ENCODE data around the gene KAT7. TPM values are rescaled to one million over a fixed set of nuclear protein-coding genes. Genes with fewer than 3 reads are reported as not detected.

The KAT7 gene
- total and polyA plus RNA-seq, 10 of the 15 experiments (the other 5 are each of a cell fraction or from before 2014, with no cell fraction given): 6.6 to 45.8 (median 26.3) TPM

DNA sequence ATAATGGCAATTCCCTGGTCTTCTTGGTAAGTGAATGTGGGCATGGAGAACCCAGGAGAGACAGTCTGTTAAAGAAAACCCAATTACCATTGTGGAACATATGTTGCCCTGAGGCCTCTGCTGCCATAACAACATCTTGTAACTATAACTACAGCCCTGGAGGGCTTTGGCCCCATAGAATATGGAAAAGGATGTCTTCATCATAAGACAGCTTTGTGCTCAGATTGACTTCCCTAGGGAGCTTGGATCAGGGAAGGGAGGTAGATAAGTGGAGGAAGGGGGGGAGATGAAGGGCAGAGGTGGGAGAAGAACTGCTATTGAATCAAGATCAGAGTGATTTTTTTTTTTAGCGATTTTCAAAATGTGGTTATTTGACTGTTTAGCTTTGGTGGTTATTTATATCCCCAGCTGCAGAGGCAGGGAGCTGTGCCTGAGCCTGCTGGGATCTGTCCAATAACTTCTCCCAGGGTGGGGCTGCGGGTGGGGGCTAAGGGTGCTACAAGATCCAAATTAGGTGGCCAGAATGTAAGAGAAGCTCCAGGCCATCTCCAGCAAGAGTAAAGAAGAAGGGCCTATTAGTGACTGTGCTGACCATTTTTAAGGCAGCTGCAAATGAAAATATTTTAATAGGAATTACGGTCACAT, 5.3 kb upstream of the KAT7 start:
- no peaks in the 10 kb centered on the region for H3K9me3 ChIP-seq (replicated peaks; ENCODE audit: control insufficient read depth, insufficient read depth, low read length)
- SMC1A ChIA-PET (ENCODE audit: uncharacterized antibody, unreplicated experiment): interaction anchor here (1.0 to 1.6 kb wide), 3 partner anchors 33 to 74 kb away, joined by 3 to 5 read pairs (median 3); no protein-coding TSS in a partner anchor
- no peak overlapping the region for H3K4me2 ChIP-seq (ENCODE audit: control insufficient read depth, insufficient read depth)
- H3K27me3 ChIP-seq (replicated peaks in 1 of 2; ENCODE audit: control insufficient read depth in 2 of 2, insufficient read depth in 2 of 2, low read length in 1 of 2): no peaks in the 10 kb centered on the region; a peak in 1 of 4 replicates
- ATAC-seq (no peak), DNase-seq (ENCODE audit: low read depth, low spot score) (no peak), FAIRE-seq (no peak)
- RAD21 ChIA-PET (ENCODE audit: unreplicated experiment): interaction anchor here (0.8 kb wide), 1 partner anchor 84 kb away, joined by 3 read pairs; no protein-coding TSS in a partner anchor
- H3K4me3 ChIP-seq: no peak overlapping the region
- H3K79me2 ChIP-seq (ENCODE audit: control insufficient read depth, insufficient read depth, low read length): peaks cover 4% of the 10 kb centered on the region; the same call in 1 of the 2 replicates
- peaks cover 3% of the 10 kb centered on the region; the same call in 1 of the 2 replicates for H3K4me1 ChIP-seq (ENCODE audit: control insufficient read depth, insufficient read depth, low read length)
- intact Hi-C loops (cut with micrococcal nuclease; ENCODE audit: unreplicated experiment): loop anchor here (5.0 kb wide), 1 partner anchor 216 kb away; no protein-coding TSS in a partner anchor
- H4K20me1 ChIP-seq (ENCODE audit: control insufficient read depth, insufficient read depth): no peaks in the 10 kb centered on the region
- in situ Hi-C loops (cut with MboI): no loop called here
- CTCF ChIA-PET: interaction anchor here (0.9 to 3.6 kb wide), 6 partner anchors 17 to 216 kb away, joined by 3 to 10 read pairs (median 4); no protein-coding TSS in a partner anchor
- no peak for TF ChIP-seq TBL1XR1 (IDR thresholded peaks at IDR 0.05; ENCODE audit: low read depth, low read length)
- no peak for TF ChIP-seq TCF12 (IDR thresholded peaks at IDR 0.05; ENCODE audit: low read depth, low read length)
- TF ChIP-seq ASH2L (IDR thresholded peaks at IDR 0.05; ENCODE audit: borderline replicate concordance, low read depth): no peak
- TF ChIP-seq RBBP5 (conservative IDR thresholded peaks at IDR 0.05): no peak
- no peak for TF ChIP-seq RELA (IDR thresholded peaks at IDR 0.05; ENCODE audit: borderline replicate concordance, partially characterized antibody)
- TF ChIP-seq STAT1 (conservative IDR thresholded peaks at IDR 0.05): no peak
- no peak for TF ChIP-seq PML (IDR thresholded peaks at IDR 0.05; ENCODE audit: low read length)
- TF ChIP-seq DPF2 (IDR thresholded peaks at IDR 0.05): no peak
- no peak for TF ChIP-seq RELB (IDR thresholded peaks at IDR 0.05; ENCODE audit: low read depth)
- TF ChIP-seq EED (IDR thresholded peaks at IDR 0.05; ENCODE audit: low read depth): no peak
- no peak for TF ChIP-seq KDM1A (IDR thresholded peaks at IDR 0.05; ENCODE audit: borderline replicate concordance)
- no peak for TF ChIP-seq ZNF217 (IDR thresholded peaks at IDR 0.05)
- TF ChIP-seq ZNF207 (IDR thresholded peaks at IDR 0.05; ENCODE audit: borderline replicate concordance): no peak
- TF ChIP-seq ZNF687 (IDR thresholded peaks at IDR 0.05): no peak
- TF ChIP-seq BHLHE40 (IDR thresholded peaks at IDR 0.05; ENCODE audit: borderline replicate concordance in 1 of 2, low read depth in 2 of 2, low read length in 1 of 2): no peak
- TF ChIP-seq ZNF384 (IDR thresholded peaks at IDR 0.05; ENCODE audit: borderline replicate concordance, low read depth, low read length): no peak
- no peak overlapping the region for H2AFZ ChIP-seq (ENCODE audit: control insufficient read depth, low read depth, low read length)
- H3K27ac ChIP-seq (ENCODE audit: control insufficient read depth, insufficient read depth): no peak overlapping the region
- H3K9ac ChIP-seq (ENCODE audit: control insufficient read depth, insufficient read depth, low read length): no peak overlapping the region
- no TSS peak for BruUV-seq (replicated peaks)
- 62% methylated on average over 3 of the region's 3 CpGs for WGBS (ENCODE audit: insufficient coverage, insufficient replicate concordance, low lambda C conversion rate, missing lambda C conversion rate)
- H3K36me3 ChIP-seq (ENCODE audit: control insufficient read depth in 2 of 2, insufficient read depth in 2 of 2, low read length in 1 of 2): no peaks in the 10 kb centered on the region
- POLR2A ChIA-PET: interaction anchor here (0.7 to 1.1 kb wide), 2 partner anchors 75 to 119 kb away, joined by 3 to 5 read pairs; partner anchors contain the start of gene SLC35B1

All from GM12878 (cell line).